Kidney epithelial cell (primary cell): ENCODE data around the gene CACNG6. TPM values are rescaled to one million over a fixed set of nuclear protein-coding genes. Genes with fewer than 3 reads are reported as not detected.
"Not testable (repeated sequence)": the region's sequence is repeated elsewhere in the genome, so short reads cannot be mapped to it uniquely, and the experiment has no call there.

Source experiments
- DNase-seq: peaks from one replicate; pipeline ENCODE4 v3.0.0-alpha.2; 2010; ENCODE audit warnings: low read depth
- H3K27me3 ChIP-seq: 2 replicates; pipeline ENCODE4 v1.6.0; 2011; ENCODE audit warnings: low read length; ENCODE audit not compliant: control insufficient read depth, insufficient read depth
- H3K36me3 ChIP-seq: 2 replicates; pipeline ENCODE4 v1.5.1; 2011; ENCODE audit warnings: low read length; ENCODE audit not compliant: control insufficient read depth, insufficient read depth
- H3K4me3 ChIP-seq: 2 replicates; pipeline ENCODE4 v1.5.1; 2011; ENCODE audit warnings: low read depth, mild to moderate bottlenecking, control low read depth, low read length
- CTCF ChIP-seq: IDR thresholded peaks from 2 replicates; pipeline ENCODE4 v1.5.1; 2011; ENCODE audit warnings: mild to moderate bottlenecking, moderate library complexity, low read length, control low read depth, inconsistent platforms; ENCODE audit not compliant: insufficient read depth, poor library complexity, severe bottlenecking
- total RNA-seq: library from RNA; depleted of rRNA; stranded (reverse); fragments of >200 nt; gene quantifications from 2 replicates; pipeline ENCODE4 v1.2.3, GENCODE V29; 2015

The CACNG6 gene
- total RNA-seq, 1 donor from 2014 or later, result not detected

DNA sequence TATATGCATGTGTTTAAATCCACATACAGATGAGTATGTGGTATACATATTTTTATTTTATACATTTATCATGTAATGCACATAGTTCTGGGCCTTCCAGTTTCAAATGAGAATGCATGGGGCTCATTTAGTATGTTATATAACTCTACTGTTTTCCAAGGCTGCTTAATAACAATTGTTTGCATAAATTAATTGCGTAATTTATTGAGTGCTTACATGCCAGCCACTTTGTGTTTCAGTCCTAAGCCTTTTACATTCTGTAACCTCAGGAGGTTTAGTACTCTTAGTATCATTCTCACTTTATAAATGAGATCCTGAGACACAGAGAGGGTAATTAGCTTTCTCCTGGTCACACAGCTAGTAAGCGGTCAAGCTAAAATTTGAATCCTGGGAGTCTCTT, 45.4 kb upstream of the CACNG6 start:
- no peak for TF ChIP-seq CTCF
- Histone ChIP-seq H3K4me3 (no peak overlapping the region), H3K27me3 (peaks cover 17% of the 10 kb centered on the region), H3K36me3 (no peaks in the 10 kb centered on the region)
- DNase-seq, result no peak

GRCh38 chr19:53947624-53948023, 43.8 kb upstream of the CACNG6 start:
- H3K36me3 ChIP-seq, result no peaks in the 10 kb centered on the region
- H3K4me3 ChIP-seq, result no peak overlapping the region
- TF ChIP-seq CTCF, result no peak
- H3K27me3 ChIP-seq, result peaks cover 6% of the 10 kb centered on the region
- DNase-seq, result no peak

GRCh38 chr19:53948611-53949010, 42.8 kb upstream of the CACNG6 start:
- not testable (repeated sequence) for DNase-seq, H3K4me3 ChIP-seq, H3K27me3 ChIP-seq, H3K36me3 ChIP-seq

DNA sequence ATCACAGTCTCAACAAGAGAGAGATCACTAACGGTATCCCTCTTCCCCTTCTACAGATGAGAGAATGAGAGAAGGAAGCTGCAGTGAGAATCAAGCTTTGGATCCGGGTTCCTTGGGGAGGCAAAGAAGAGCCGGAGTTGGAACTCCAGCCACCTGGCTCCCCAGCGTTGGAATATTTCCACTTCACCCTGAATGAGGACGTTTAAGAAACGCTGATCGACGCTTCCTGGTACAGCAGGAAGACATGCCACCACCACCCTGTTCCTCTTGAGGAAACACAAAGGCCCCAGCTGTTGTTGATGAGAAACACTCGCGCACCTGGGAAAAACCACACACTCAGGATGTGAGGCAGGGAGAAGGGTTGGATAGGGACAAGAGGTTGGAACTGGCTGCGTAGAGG, 40.0 kb upstream of the CACNG6 start:
- TF ChIP-seq CTCF, result no peak
- Histone ChIP-seq H3K36me3 (no peaks in the 10 kb centered on the region), H3K4me3 (no peak overlapping the region), H3K27me3 (no peaks in the 10 kb centered on the region)
- no peak for DNase-seq

- no peak for TF ChIP-seq CTCF
- Histone ChIP-seq H3K36me3 (no peaks in the 10 kb centered on the region), H3K4me3 (no peak overlapping the region), H3K27me3 (peaks cover under 1% of the 10 kb centered on the region)
- DNase-seq, result no peak
Observed at GRCh38 chr19:53951947-53952346, 39.5 kb upstream of the CACNG6 start.

GRCh38 chr19:53953383-53953782, 38.1 kb upstream of the CACNG6 start:
- no peak overlapping the region for H3K4me3 ChIP-seq
- no peaks in the 10 kb centered on the region for H3K36me3 ChIP-seq
- no peak for TF ChIP-seq CTCF
- H3K27me3 ChIP-seq, result peaks cover 9% of the 10 kb centered on the region
- no peak for DNase-seq
